HG02970 (cell line): ENCODE data around the gene UNC13B.
"Not testable (repeated sequence)": the region's sequence is repeated elsewhere in the genome, so short reads cannot be mapped to it uniquely, and the experiment has no call there.

Experiments
- ATAC-seq: cut with Tn5 transposase; IDR thresholded peaks from one replicate; pipeline ENCODE4 v1.9.1; 2021; ENCODE audit warnings: mild to moderate bottlenecking, moderate library complexity, moderate number of reproducible peaks; ENCODE audit not compliant: unreplicated experiment, low FRiP score

Gene UNC13B

GRCh38 chr9:35162605-35163315, 951 bp downstream of the UNC13B start:
- ATAC-seq = no peak

- ATAC-seq = no peak
Observed at GRCh38 chr9:35163413-35163812, 1.6 kb downstream of the UNC13B start.

GRCh38 chr9:35164711-35165110, 2.9 kb downstream of the UNC13B start:
- ATAC-seq = no peak

- not testable (repeated sequence) for ATAC-seq
Observed at GRCh38 chr9:35167429-35167828, 5.6 kb downstream of the UNC13B start.

- no peak for ATAC-seq
Observed at GRCh38 chr9:35168963-35169362, 7.2 kb downstream of the UNC13B start.

- no peak for ATAC-seq
Observed at GRCh38 chr9:35172878-35173277, 11.1 kb downstream of the UNC13B start.

- no peak for ATAC-seq
Observed at GRCh38 chr9:35177520-35177919, 15.7 kb downstream of the UNC13B start.

- no peak for ATAC-seq
Observed at GRCh38 chr9:35179347-35180280, 17.8 kb downstream of the UNC13B start.

- no peak for ATAC-seq
Observed at GRCh38 chr9:35180801-35181200, 19.0 kb downstream of the UNC13B start.

- not testable (repeated sequence) for ATAC-seq
Observed at GRCh38 chr9:35182401-35182800, 20.6 kb downstream of the UNC13B start.

- ATAC-seq = not testable (repeated sequence)
Observed at GRCh38 chr9:35182996-35183754, 21.4 kb downstream of the UNC13B start.

GRCh38 chr9:35183755-35184480, 22.1 kb downstream of the UNC13B start:
- not testable (repeated sequence) for ATAC-seq

GRCh38 chr9:35186524-35186923, 24.7 kb downstream of the UNC13B start:
- no peak for ATAC-seq

GRCh38 chr9:35190203-35190602, 28.4 kb downstream of the UNC13B start:
- no peak for ATAC-seq

- ATAC-seq = no peak
Observed at GRCh38 chr9:35191105-35191504, 29.3 kb downstream of the UNC13B start.

GRCh38 chr9:35193762-35194161, 32.0 kb downstream of the UNC13B start:
- no peak for ATAC-seq

GRCh38 chr9:35195683-35196082, 33.9 kb downstream of the UNC13B start:
- ATAC-seq = no peak

- ATAC-seq = no peak
Observed at GRCh38 chr9:35198191-35198590, 36.4 kb downstream of the UNC13B start.

- ATAC-seq = no peak
Observed at GRCh38 chr9:35203528-35203927, 41.7 kb downstream of the UNC13B start.

- ATAC-seq = no peak
Observed at GRCh38 chr9:35205340-35205739, 43.5 kb downstream of the UNC13B start.
